Measurements from ENCODE around the gene CCDC60.

CCDC60 gene

GRCh38 chr12:119385659-119386058, 51.1 kb downstream of the CCDC60 start (continued):
- TF ChIP-seq ZNF140 (tag by site-specific recombination; IDR thresholded peaks at IDR 0.05), result no peak
- TF ChIP-seq, protein P1, sequence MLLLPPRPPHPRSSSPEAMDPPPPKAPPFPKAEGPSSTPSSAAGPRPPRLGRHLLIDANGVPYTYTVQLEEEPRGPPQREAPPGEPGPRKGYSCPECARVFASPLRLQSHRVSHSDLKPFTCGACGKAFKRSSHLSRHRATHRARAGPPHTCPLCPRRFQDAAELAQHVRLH (tag by site-specific recombination; IDR thresholded peaks at IDR 0.05), result no peak
- no peak for TF ChIP-seq ZNF350 (tag by site-specific recombination; IDR thresholded peaks at IDR 0.05)
- no peak for TF ChIP-seq ZNF621 (tag by site-specific recombination; IDR thresholded peaks at IDR 0.05)

GRCh38 chr12:119389687-119390086, 55.2 kb downstream of the CCDC60 start:
- TF ChIP-seq ZNF24 (tag by site-specific recombination; IDR thresholded peaks at IDR 0.05) (no peak), ZSCAN16 (tag by site-specific recombination; IDR thresholded peaks at IDR 0.05) (no peak), ZBTB48 (tag by site-specific recombination; IDR thresholded peaks at IDR 0.05) (no peak), ZNF239 (tag by site-specific recombination; IDR thresholded peaks at IDR 0.05) (no peak)
- TF ChIP-seq, protein P2, sequence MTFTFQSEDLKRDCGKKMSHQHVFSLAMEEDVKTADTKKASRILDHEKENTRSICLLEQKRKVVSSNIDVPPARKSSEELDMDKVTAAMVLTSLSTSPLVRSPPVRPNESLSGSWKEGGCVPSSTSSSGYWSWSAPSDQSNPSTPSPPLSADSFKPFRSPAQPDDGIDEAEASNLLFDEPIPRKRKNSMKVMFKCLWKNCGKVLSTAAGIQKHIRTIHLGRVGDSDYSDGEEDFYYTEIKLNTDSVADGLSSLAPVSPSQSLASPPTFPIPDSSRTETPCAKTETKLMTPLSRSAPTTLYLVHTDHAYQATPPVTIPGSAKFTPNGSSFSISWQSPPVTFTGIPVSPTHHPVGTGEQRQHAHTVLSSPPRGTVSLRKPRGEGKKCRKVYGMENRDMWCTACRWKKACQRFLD (tag by site-specific recombination; IDR thresholded peaks at IDR 0.05), result no peak
- H3K4me1 ChIP-seq (ENCODE audit: control insufficient read depth, insufficient read depth, low read length), result no peaks in the 10 kb centered on the region
- no peak overlapping the region for H3K27ac ChIP-seq (ENCODE audit: extremely low read depth, low read depth, low read length)
- H3K36me3 ChIP-seq (ENCODE audit: control insufficient read depth in 2 of 2, insufficient read depth in 1 of 2, low read length in 2 of 2), result no peaks in the 10 kb centered on the region
- H3K9me3 ChIP-seq (ENCODE audit: control insufficient read depth, insufficient read depth, low read depth, low read length), result no peaks in the 10 kb centered on the region
- CTCF ChIA-PET, result no interaction called here
- POLR2A ChIA-PET, result no interaction called here
- no peak overlapping the region for H3K4me3 ChIP-seq (ENCODE audit: low read depth, low read length)

GRCh38 chr12:119391673-119392072, 57.1 kb downstream of the CCDC60 start:
- POLR2A ChIA-PET, result interaction anchor here (0.5 kb wide), 1 partner anchor 1297 kb away, joined by 6 read pairs; no protein-coding TSS in a partner anchor
- Histone ChIP-seq H3K4me3 (ENCODE audit: low read depth, low read length) (no peak overlapping the region), H3K4me1 (ENCODE audit: control insufficient read depth, insufficient read depth, low read length) (no peaks in the 10 kb centered on the region), H3K27ac (ENCODE audit: extremely low read depth, low read depth, low read length) (no peak overlapping the region), H3K36me3 (ENCODE audit: control insufficient read depth in 2 of 2, insufficient read depth in 1 of 2, low read length in 2 of 2) (no peaks in the 10 kb centered on the region), H3K9me3 (ENCODE audit: control insufficient read depth, insufficient read depth, low read depth, low read length) (no peaks in the 10 kb centered on the region)
- no peak for TF ChIP-seq ZNF677 (tag by site-specific recombination; IDR thresholded peaks at IDR 0.05)
- TF ChIP-seq PRDM10 (tag by site-specific recombination; IDR thresholded peaks at IDR 0.05), result no peak
- TF ChIP-seq, protein P3, sequence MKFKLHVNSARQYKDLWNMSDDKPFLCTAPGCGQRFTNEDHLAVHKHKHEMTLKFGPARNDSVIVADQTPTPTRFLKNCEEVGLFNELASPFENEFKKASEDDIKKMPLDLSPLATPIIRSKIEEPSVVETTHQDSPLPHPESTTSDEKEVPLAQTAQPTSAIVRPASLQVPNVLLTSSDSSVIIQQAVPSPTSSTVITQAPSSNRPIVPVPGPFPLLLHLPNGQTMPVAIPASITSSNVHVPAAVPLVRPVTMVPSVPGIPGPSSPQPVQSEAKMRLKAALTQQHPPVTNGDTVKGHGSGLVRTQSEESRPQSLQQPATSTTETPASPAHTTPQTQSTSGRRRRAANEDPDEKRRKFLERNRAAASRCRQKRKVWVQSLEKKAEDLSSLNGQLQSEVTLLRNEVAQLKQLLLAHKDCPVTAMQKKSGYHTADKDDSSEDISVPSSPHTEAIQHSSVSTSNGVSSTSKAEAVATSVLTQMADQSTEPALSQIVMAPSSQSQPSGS (tag by site-specific recombination; IDR thresholded peaks at IDR 0.05; ENCODE audit: low read depth), result no peak
- CTCF ChIA-PET, result interaction anchor here (2.1 kb wide), 1 partner anchor 21 kb away, joined by 5 read pairs; no protein-coding TSS in a partner anchor

- CTCF ChIA-PET, result interaction anchor here (1.6 kb wide), 1 partner anchor 51 kb away, joined by 5 read pairs; no protein-coding TSS in a partner anchor
- TF ChIP-seq GLI2 (tag by site-specific recombination; IDR thresholded peaks at IDR 0.05; ENCODE audit: borderline replicate concordance, low read depth) (no peak), ZFP41 (tag by site-specific recombination; IDR thresholded peaks at IDR 0.05; ENCODE audit: borderline replicate concordance) (no peak), ZNF624 (tag by site-specific recombination; IDR thresholded peaks at IDR 0.05) (no peak), ZNF174 (tag by site-specific recombination; IDR thresholded peaks at IDR 0.05) (no peak), ZNF248 (tag by site-specific recombination; IDR thresholded peaks at IDR 0.05) (no peak)
- TF ChIP-seq, protein P4, sequence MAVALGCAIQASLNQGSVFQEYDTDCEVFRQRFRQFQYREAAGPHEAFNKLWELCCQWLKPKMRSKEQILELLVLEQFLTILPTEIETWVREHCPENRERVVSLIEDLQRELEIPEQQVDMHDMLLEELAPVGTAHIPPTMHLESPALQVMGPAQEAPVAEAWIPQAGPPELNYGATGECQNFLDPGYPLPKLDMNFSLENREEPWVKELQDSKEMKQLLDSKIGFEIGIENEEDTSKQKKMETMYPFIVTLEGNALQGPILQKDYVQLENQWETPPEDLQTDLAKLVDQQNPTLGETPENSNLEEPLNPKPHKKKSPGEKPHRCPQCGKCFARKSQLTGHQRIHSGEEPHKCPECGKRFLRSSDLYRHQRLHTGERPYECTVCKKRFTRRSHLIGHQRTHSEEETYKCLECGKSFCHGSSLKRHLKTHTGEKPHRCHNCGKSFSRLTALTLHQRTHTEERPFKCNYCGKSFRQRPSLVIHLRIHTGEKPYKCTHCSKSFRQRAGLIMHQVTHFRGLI (tag by site-specific recombination; IDR thresholded peaks at IDR 0.05), result no peak
Observed at GRCh38 chr12:119393677-119394076, 59.1 kb downstream of the CCDC60 start.

More at GRCh38 chr12:119393677-119394076, 59.1 kb downstream of the CCDC60 start:
- no peaks in the 10 kb centered on the region for H3K36me3 ChIP-seq (ENCODE audit: control insufficient read depth in 2 of 2, insufficient read depth in 1 of 2, low read length in 2 of 2)
- POLR2A ChIA-PET, result no interaction called here
- no peak overlapping the region for H3K27ac ChIP-seq (ENCODE audit: extremely low read depth, low read depth, low read length)
- H3K4me1 ChIP-seq (ENCODE audit: control insufficient read depth, insufficient read depth, low read length), result no peaks in the 10 kb centered on the region
- no peaks in the 10 kb centered on the region for H3K9me3 ChIP-seq (ENCODE audit: control insufficient read depth, insufficient read depth, low read depth, low read length)
- no peak overlapping the region for H3K4me3 ChIP-seq (ENCODE audit: low read depth, low read length)

Data from HEK293 (cell line).